WERI-Rb-1 (cell line): ENCODE data around the gene SLC39A12.

Experiments
- DNase-seq: peaks from one replicate; pipeline ENCODE4 v3.0.0-alpha.2; 2020
- H3K27ac ChIP-seq: fragments of 250-450 bp; sonication (Bioruptor Pico); 2 replicates; pipeline ENCODE4 v1.5.1; 2020; ENCODE audit warnings: mild to moderate bottlenecking, moderate library complexity
- H3K27me3 ChIP-seq: fragments of 250-450 bp; sonication (Bioruptor Pico); 2 replicates; pipeline ENCODE4 v1.5.1; 2021; ENCODE audit warnings: mild to moderate bottlenecking, low read depth, moderate library complexity; ENCODE audit not compliant: insufficient read depth, severe bottlenecking
- H3K36me3 ChIP-seq: fragments of 250-450 bp; sonication (Bioruptor Pico); 2 replicates; pipeline ENCODE4 v1.5.1; 2020; ENCODE audit warnings: mild to moderate bottlenecking, moderate library complexity
- H3K4me3 ChIP-seq: 2 replicates; pipeline ENCODE4 v1.5.1; 2011; ENCODE audit warnings: low read depth, mild to moderate bottlenecking, control low read depth, low read length
- H3K9me3 ChIP-seq: fragments of 250-450 bp; sonication (Bioruptor Pico); 2 replicates; pipeline ENCODE4 v1.5.1; 2021; ENCODE audit warnings: mild to moderate bottlenecking, moderate library complexity; ENCODE audit not compliant: severe bottlenecking
- CTCF ChIP-seq: IDR thresholded peaks from 2 replicates; pipeline ENCODE4 v1.5.1; 2011; ENCODE audit warnings: low read depth, mild to moderate bottlenecking, control low read depth, inconsistent platforms, low read length

SLC39A12 gene

GRCh38 chr10:17989908-17990767 is 38.4 kb downstream of the SLC39A12 start:
- Histone ChIP-seq H3K27me3 (no peaks in the 10 kb centered on the region), H3K27ac (no peak overlapping the region), H3K9me3 (no peaks in the 10 kb centered on the region), H3K4me3 (no peak overlapping the region), H3K36me3 (no peaks in the 10 kb centered on the region)
- no peak for TF ChIP-seq CTCF
- DNase-seq = no peak

GRCh38 chr10:17992266-17992665 is 40.5 kb downstream of the SLC39A12 start:
- Histone ChIP-seq H3K27me3 (no peaks in the 10 kb centered on the region), H3K36me3 (no peaks in the 10 kb centered on the region), H3K9me3 (no peaks in the 10 kb centered on the region), H3K27ac (no peak overlapping the region), H3K4me3 (no peak overlapping the region)
- no peak for DNase-seq
- no peak for TF ChIP-seq CTCF

- no peak for DNase-seq
- no peaks in the 10 kb centered on the region for H3K27me3 ChIP-seq
Measured at GRCh38 chr10:17993361-17993760, 41.6 kb downstream of the SLC39A12 start.

GRCh38 chr10:18000601-18001000 is 48.9 kb downstream of the SLC39A12 start:
- TF ChIP-seq CTCF = no peak
- Histone ChIP-seq H3K36me3 (no peaks in the 10 kb centered on the region), H3K9me3 (no peaks in the 10 kb centered on the region), H3K27me3 (no peaks in the 10 kb centered on the region), H3K27ac (no peak overlapping the region), H3K4me3 (no peak overlapping the region)
- no peak for DNase-seq

More at GRCh38 chr10:17993361-17993760, 41.6 kb downstream of the SLC39A12 start:
- H3K36me3 ChIP-seq = no peaks in the 10 kb centered on the region
- no peaks in the 10 kb centered on the region for H3K9me3 ChIP-seq
- H3K4me3 ChIP-seq = no peak overlapping the region
- no peak overlapping the region for H3K27ac ChIP-seq
- TF ChIP-seq CTCF = no peak

- TF ChIP-seq CTCF = no peak
- Histone ChIP-seq H3K9me3 (no peaks in the 10 kb centered on the region), H3K27ac (no peak overlapping the region), H3K27me3 (no peaks in the 10 kb centered on the region), H3K4me3 (no peak overlapping the region), H3K36me3 (no peaks in the 10 kb centered on the region)
- no peak for DNase-seq
Measured at GRCh38 chr10:18005445-18005780, 53.7 kb downstream of the SLC39A12 start.
